GM12878 (cell line): ENCODE data around the gene ARHGEF17. TPM values are rescaled to one million over a fixed set of nuclear protein-coding genes. Genes with fewer than 3 reads are reported as not detected.

ENCODE experiments used
- ATAC-seq: fragments of 200-7000 bp; cut with Tn5 transposase; 3 replicates; pipeline ENCODE4 v1.9.1; 2020; ENCODE audit warnings: mild to moderate bottlenecking, moderate library complexity
- BruUV-seq: library from RNA; stranded (reverse); fragments of 400-500 nt; replicated peaks from 2 replicates; lab custom pipeline; 2021; lab: Mats Ljungman, UMichigan
- CTCF ChIA-PET: fragments of 300-600 bp; sonication (Branson Sonifier 250); formaldehyde crosslinking; extraction: SDS; loops from one replicate; lab custom pipeline; 2021; ENCODE audit warnings: inconsistent platforms; lab: Yijun Ruan, JAX
- POLR2A ChIA-PET: fragments of 350-600 bp; formaldehyde crosslinking; extraction: SDS; loops from one replicate; lab custom pipeline; 2021; ENCODE audit warnings: inconsistent platforms; lab: Charles Lee
- RAD21 ChIA-PET: fragments of 300-600 bp; sonication (Branson Sonifier 250); formaldehyde crosslinking; loops from one replicate; lab custom pipeline; 2023; ENCODE audit warnings: antibody characterized with exemption; ENCODE audit not compliant: unreplicated experiment; lab: Charles Lee
- SMC1A ChIA-PET: fragments of 300-600 bp; sonication (Branson Sonifier 250); formaldehyde crosslinking; loops from one replicate; lab custom pipeline; 2023; ENCODE audit not compliant: unreplicated experiment, uncharacterized antibody; lab: Charles Lee
- DNase-seq: peaks from one replicate; pipeline ENCODE4 v3.0.0-alpha.2; 2011; ENCODE audit warnings: low read depth, low spot score
- FAIRE-seq: peaks from 3 replicates; lab custom pipeline; 2011; peaks lifted over from hg19 to GRCh38; lab: Jason Lieb, UNC
- H2AFZ ChIP-seq: 2 replicates; pipeline ENCODE4 v1.6.0; 2011; ENCODE audit warnings: low read depth, low read length, control low read depth; ENCODE audit not compliant: control insufficient read depth
- H3K27ac ChIP-seq: 2 replicates; pipeline ENCODE4 v1.5.1; 2011; ENCODE audit warnings: control low read depth; ENCODE audit not compliant: control insufficient read depth, insufficient read depth
- H3K27me3 ChIP-seq, 2 experiments: replicated peaks in 1 of 2; 2 replicates each; pipeline versions ENCODE4 v1.6.0 to v1.6.1; 2011; ENCODE audit warnings: low read length in 1 of 2; ENCODE audit not compliant: control insufficient read depth in 2 of 2, insufficient read depth in 2 of 2
- H3K36me3 ChIP-seq, 2 experiments: 2 replicates each; pipeline ENCODE4 v1.5.1; 2011; ENCODE audit warnings: low read length in 1 of 2; ENCODE audit not compliant: control insufficient read depth in 2 of 2, insufficient read depth in 2 of 2
- H3K4me1 ChIP-seq: 2 replicates; pipeline ENCODE4 v1.6.1; 2011; ENCODE audit warnings: mild to moderate bottlenecking, low read length, moderate library complexity, mixed read lengths; ENCODE audit not compliant: control insufficient read depth, insufficient read depth
- H3K4me2 ChIP-seq: 2 replicates; pipeline ENCODE4 v1.6.0; 2011; ENCODE audit warnings: control low read depth; ENCODE audit not compliant: control insufficient read depth, insufficient read depth
- H3K4me3 ChIP-seq: fragments of 200-600 bp; sonication (generic); 2 replicates; pipeline ENCODE4 v1.5.1; 2016
- H3K79me2 ChIP-seq: 2 replicates; pipeline ENCODE4 v1.6.0; 2011; ENCODE audit warnings: low read length; ENCODE audit not compliant: control insufficient read depth, insufficient read depth
- H3K9ac ChIP-seq: 2 replicates; pipeline ENCODE4 v1.8.0; 2011; ENCODE audit warnings: low read length, control low read depth, mixed read lengths; ENCODE audit not compliant: control insufficient read depth, insufficient read depth
- H3K9me3 ChIP-seq: replicated peaks from 3 replicates; pipeline ENCODE4 v1.5.1; 2011; ENCODE audit warnings: mild to moderate bottlenecking, low read length; ENCODE audit not compliant: control insufficient read depth, insufficient read depth
- H4K20me1 ChIP-seq: 2 replicates; pipeline ENCODE4 v1.6.0; 2011; ENCODE audit not compliant: control insufficient read depth, insufficient read depth
- BHLHE40 ChIP-seq, 2 experiments: fragments of 450-650 bp in 1 of 2; IDR thresholded peaks; 2 replicates each; pipeline ENCODE4 v1.6.1; 2011 to 2017; ENCODE audit warnings: low read depth in 2 of 2, borderline replicate concordance in 1 of 2, improper control_type of control experiment in 1 of 2, low read length in 1 of 2, mild to moderate bottlenecking in 1 of 2
- HDAC2 ChIP-seq: fragments of 200-600 bp; sonication (generic); IDR thresholded peaks from 2 replicates; pipeline ENCODE4 v1.6.1; 2017
- IKZF1 ChIP-seq: fragments of 450-650 bp; conservative IDR thresholded peaks from 2 replicates; pipeline ENCODE4 v1.6.1; 2017; ENCODE audit warnings: antibody characterized with exemption, mild to moderate bottlenecking
- NR2F1 ChIP-seq: fragments of 450-650 bp; conservative IDR thresholded peaks from 2 replicates; pipeline ENCODE4 v1.6.1; 2017; ENCODE audit warnings: mild to moderate bottlenecking
- STAT1 ChIP-seq: fragments of 450-650 bp; conservative IDR thresholded peaks from 2 replicates; pipeline ENCODE4 v1.6.1; 2014; ENCODE audit warnings: antibody characterized with exemption, mild to moderate bottlenecking
- WGBS: methylation state at CpG from one replicate; pipeline ENCODE4 v1.1.6; 2016; ENCODE audit warnings: low lambda C conversion rate; ENCODE audit not compliant: insufficient replicate concordance, insufficient coverage; ENCODE audit errors: missing lambda C conversion rate; 5-methylcytosine and 5-hydroxymethylcytosine counted together
- in situ Hi-C: fragments of 300-500 bp; cut with MboI; formaldehyde crosslinking; loops from 9 replicates; pipeline ENCODE4 v1.14.3; 2018; ENCODE audit warnings: mixed read lengths
- intact Hi-C: fragments of 100-400 bp; cut with micrococcal nuclease; formaldehyde crosslinking; loops from one replicate; pipeline ENCODE4 v1.14.2; 2022; ENCODE audit not compliant: unreplicated experiment
- polyA plus RNA-seq, 11 experiments: library from polyadenylated mRNA; depleted of rRNA in 4 of 11; unstranded in 6 of 11; stranded (reverse) in 5 of 11; fragments of >200 nt; fragmentation: Nextera tagmentation in 4 of 11; fragmentation: Illumina TruSeq in 1 of 11; extraction: Ambion mirVana in 4 of 11; extraction: Trizol in 1 of 11; gene quantifications; 1 replicate in 1 of 11; 2 replicates in 10 of 11; pipeline versions ENCODE4 v1.2.1 to v1.2.3, GENCODE V29; 2011 to 2016; ENCODE audit warnings: inconsistent platforms in 2 of 11, missing spikeins in 2 of 11, low read depth in 1 of 11
- total RNA-seq, 4 experiments: library from RNA; depleted of rRNA in 3 of 4; stranded (reverse); fragments of >200 nt in 3 of 4; fragmentation: Illumina TruSeq in 1 of 4; extraction: Trizol in 1 of 4; gene quantifications; 2 replicates each; pipeline versions ENCODE4 v1.2.1 to v1.2.3, GENCODE V29; 2013 to 2021
- TF ChIP-seq, protein P1 (sequence below): fragments of 450-650 bp; IDR thresholded peaks from 2 replicates; pipeline ENCODE4 v1.6.1; 2017; ENCODE audit warnings: mild to moderate bottlenecking, moderate library complexity
- TF ChIP-seq, protein P2 (sequence below): fragments of 450-650 bp; IDR thresholded peaks from 2 replicates; pipeline ENCODE4 v1.6.1; 2016; ENCODE audit warnings: mild to moderate bottlenecking

ARHGEF17 gene
- total and polyA plus RNA-seq, 10 of the 15 experiments (the other 5 are each of a cell fraction or from before 2014, with no cell fraction given): 0.15 to 11.0 (median 1.7) TPM

DNA sequence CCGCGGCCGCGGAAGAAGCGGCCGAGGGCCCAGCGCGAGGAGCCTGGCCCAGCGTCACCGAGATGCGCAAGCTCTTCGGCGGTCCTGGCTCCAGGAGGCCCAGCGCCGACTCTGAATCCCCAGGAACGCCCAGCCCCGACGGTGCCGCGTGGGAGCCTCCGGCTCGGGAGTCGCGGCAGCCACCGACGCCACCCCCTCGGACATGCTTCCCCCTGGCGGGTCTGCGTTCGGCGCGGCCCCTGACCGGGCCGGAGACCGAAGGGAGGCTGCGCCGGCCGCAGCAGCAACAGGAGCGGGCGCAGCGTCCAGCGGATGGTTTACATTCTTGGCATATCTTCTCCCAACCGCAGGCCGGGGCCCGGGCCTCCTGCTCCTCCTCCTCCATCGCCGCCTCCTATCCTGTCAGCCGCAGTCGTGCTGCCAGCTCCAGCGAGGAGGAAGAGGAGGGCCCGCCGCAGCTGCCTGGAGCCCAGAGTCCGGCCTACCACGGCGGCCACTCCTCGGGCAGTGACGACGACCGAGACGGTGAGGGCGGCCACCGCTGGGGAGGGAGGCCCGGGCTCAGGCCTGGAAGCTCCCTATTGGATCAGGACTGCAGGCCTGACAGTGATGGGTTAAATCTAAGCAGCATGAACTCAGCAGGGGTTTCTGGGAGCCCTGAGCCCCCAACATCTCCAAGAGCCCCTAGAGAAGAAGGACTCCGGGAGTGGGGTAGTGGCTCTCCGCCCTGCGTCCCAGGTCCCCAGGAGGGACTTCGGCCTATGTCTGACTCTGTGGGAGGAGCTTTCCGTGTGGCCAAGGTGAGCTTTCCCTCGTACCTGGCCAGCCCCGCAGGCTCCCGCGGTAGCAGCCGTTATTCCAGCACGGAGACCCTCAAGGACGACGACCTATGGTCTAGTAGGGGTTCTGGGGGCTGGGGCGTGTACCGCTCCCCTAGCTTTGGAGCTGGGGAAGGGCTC, 1.2 kb downstream of the ARHGEF17 start:
- ChIA-PET RAD21 (interaction anchor here (0.7 to 13.3 kb wide), 6 partner anchors 8 to 352 kb away, joined by 3 to 227 read pairs (median 6); no protein-coding TSS in a partner anchor), POLR2A (interaction anchor here (1.4 to 4.4 kb wide), 3 partner anchors 10 to 173 kb away, joined by 3 to 40 read pairs (median 26); no protein-coding TSS in a partner anchor), SMC1A (interaction anchor here (0.6 to 6.3 kb wide), 5 partner anchors 11 to 377 kb away, joined by 3 to 134 read pairs (median 17); no protein-coding TSS in a partner anchor), CTCF (interaction anchor here (1.0 to 9.1 kb wide), 6 partner anchors 13 to 51 kb away, joined by 3 to 287 read pairs (median 54); no protein-coding TSS in a partner anchor)
- in situ Hi-C loops: no loop called here
- no peak for FAIRE-seq
- BruUV-seq: no TSS peak
- Histone ChIP-seq H3K36me3 (no peaks in the 10 kb centered on the region), H3K4me3 (peak overlapping the region; percentile 76; the same call in 1 of the 2 replicates), H4K20me1 (no peaks in the 10 kb centered on the region), H3K9me3 (no peaks in the 10 kb centered on the region), H3K27ac (peak overlapping the region; percentile 69), H3K4me1 (peaks cover 11% of the 10 kb centered on the region), H3K79me2 (peaks cover 43% of the 10 kb centered on the region), H2AFZ (peak overlapping the region; percentile 6; the same call in 1 of the 2 replicates), H3K27me3 (no peaks in the 10 kb centered on the region), H3K4me2 (peak overlapping the region; percentile 97), H3K9ac (peak overlapping the region; percentile 66)
- intact Hi-C loops: loop anchor here (5.0 kb wide), 1 partner anchor 68 kb away; the partner anchor contains the start of gene RELT
- no peak for TF ChIP-seq HDAC2
- TF ChIP-seq, protein P1, sequence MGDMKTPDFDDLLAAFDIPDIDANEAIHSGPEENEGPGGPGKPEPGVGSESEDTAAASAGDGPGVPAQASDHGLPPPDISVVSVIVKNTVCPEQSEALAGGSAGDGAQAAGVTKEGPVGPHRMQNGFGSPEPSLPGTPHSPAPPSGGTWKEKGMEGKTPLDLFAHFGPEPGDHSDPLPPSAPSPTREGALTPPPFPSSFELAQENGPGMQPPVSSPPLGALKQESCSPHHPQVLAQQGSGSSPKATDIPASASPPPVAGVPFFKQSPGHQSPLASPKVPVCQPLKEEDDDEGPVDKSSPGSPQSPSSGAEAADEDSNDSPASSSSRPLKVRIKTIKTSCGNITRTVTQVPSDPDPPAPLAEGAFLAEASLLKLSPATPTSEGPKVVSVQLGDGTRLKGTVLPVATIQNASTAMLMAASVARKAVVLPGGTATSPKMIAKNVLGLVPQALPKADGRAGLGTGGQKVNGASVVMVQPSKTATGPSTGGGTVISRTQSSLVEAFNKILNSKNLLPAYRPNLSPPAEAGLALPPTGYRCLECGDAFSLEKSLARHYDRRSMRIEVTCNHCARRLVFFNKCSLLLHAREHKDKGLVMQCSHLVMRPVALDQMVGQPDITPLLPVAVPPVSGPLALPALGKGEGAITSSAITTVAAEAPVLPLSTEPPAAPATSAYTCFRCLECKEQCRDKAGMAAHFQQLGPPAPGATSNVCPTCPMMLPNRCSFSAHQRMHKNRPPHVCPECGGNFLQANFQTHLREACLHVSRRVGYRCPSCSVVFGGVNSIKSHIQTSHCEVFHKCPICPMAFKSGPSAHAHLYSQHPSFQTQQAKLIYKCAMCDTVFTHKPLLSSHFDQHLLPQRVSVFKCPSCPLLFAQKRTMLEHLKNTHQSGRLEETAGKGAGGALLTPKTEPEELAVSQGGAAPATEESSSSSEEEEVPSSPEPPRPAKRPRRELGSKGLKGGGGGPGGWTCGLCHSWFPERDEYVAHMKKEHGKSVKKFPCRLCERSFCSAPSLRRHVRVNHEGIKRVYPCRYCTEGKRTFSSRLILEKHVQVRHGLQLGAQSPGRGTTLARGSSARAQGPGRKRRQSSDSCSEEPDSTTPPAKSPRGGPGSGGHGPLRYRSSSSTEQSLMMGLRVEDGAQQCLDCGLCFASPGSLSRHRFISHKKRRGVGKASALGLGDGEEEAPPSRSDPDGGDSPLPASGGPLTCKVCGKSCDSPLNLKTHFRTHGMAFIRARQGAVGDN: 0 out of 2 replicates have a peak, but pooled peaks have one; percentile 1
- TF ChIP-seq IKZF1: peak; percentile 82
- no peak for TF ChIP-seq STAT1
- TF ChIP-seq, protein P2, sequence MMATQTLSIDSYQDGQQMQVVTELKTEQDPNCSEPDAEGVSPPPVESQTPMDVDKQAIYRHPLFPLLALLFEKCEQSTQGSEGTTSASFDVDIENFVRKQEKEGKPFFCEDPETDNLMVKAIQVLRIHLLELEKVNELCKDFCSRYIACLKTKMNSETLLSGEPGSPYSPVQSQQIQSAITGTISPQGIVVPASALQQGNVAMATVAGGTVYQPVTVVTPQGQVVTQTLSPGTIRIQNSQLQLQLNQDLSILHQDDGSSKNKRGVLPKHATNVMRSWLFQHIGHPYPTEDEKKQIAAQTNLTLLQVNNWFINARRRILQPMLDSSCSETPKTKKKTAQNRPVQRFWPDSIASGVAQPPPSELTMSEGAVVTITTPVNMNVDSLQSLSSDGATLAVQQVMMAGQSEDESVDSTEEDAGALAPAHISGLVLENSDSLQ: peak; percentile 52; the same call in 1 of the 2 replicates
- no peak for TF ChIP-seq NR2F1
- no peak for TF ChIP-seq BHLHE40 (IDR thresholded peaks at IDR 0.05; ENCODE audit: borderline replicate concordance in 1 of 2, low read depth in 2 of 2, low read length in 1 of 2)
- WGBS: 28% methylated on average over 66 of the region's 78 CpGs
- peak; percentile 2; the same call in 2 of the 3 replicates for ATAC-seq
- no peak for DNase-seq
